CD4-positive, alpha-beta T cell (primary cell): ENCODE data around the gene CELF4. TPM values are rescaled to one million over a fixed set of nuclear protein-coding genes. Genes with fewer than 3 reads are reported as not detected.

Experiments
- ATAC-seq: fragments of 200-7000 bp; cut with Tn5 transposase; one replicate; pipeline ENCODE4 v1.10.0; 2022; ENCODE audit warnings: mild to moderate bottlenecking; ENCODE audit not compliant: poor library complexity
- CTCF ChIA-PET: fragments of 350-600 bp; sonication (Branson Sonifier 250); formaldehyde crosslinking; loops from one replicate; lab custom pipeline; 2021; ENCODE audit warnings: antibody characterized with exemption, inconsistent platforms; lab: Charles Lee
- POLR2A ChIA-PET: fragments of 350-600 bp; sonication (Branson Sonifier 250); formaldehyde crosslinking; loops from one replicate; lab custom pipeline; 2021; ENCODE audit warnings: antibody characterized with exemption, inconsistent platforms; lab: Charles Lee
- DNase-seq, 14 experiments: peaks; one replicate each; pipeline ENCODE4 v3.0.0-alpha.2; 2013 to 2020; ENCODE audit warnings: mixed read lengths in 2 of 14
- H3K27ac ChIP-seq, 2 donors: one replicate each; pipeline versions ENCODE4 v1.5.1 to v1.7.0; 2013; ENCODE audit warnings: low read length in 2 of 2, low read depth in 1 of 2, mild to moderate bottlenecking in 1 of 2
- H3K27me3 ChIP-seq, 2 experiments: 1 replicate in 1 of 2; 2 replicates in 1 of 2; pipeline versions ENCODE4 v1.6.1 to v1.7.0; 2013; ENCODE audit warnings: low read length in 2 of 2, control low read depth in 1 of 2, mild to moderate bottlenecking in 1 of 2, moderate library complexity in 1 of 2; ENCODE audit not compliant: insufficient read depth in 2 of 2, control insufficient read depth in 1 of 2
- H3K36me3 ChIP-seq: one replicate; pipeline ENCODE4 v1.6.1; 2013; ENCODE audit warnings: low read length, control low read depth; ENCODE audit not compliant: insufficient read depth
- H3K4me1 ChIP-seq: one replicate; pipeline ENCODE4 v1.6.1; 2013; ENCODE audit warnings: low read length, control low read depth; ENCODE audit not compliant: insufficient read depth
- H3K4me3 ChIP-seq: one replicate; pipeline ENCODE4 v1.5.1; 2013; ENCODE audit warnings: mild to moderate bottlenecking, low read length, moderate library complexity
- H3K9me3 ChIP-seq, 2 experiments: 1 replicate in 1 of 2; 2 replicates in 1 of 2; pipeline versions ENCODE4 v1.6.1 to v1.7.0; 2013; ENCODE audit warnings: low read length in 2 of 2, mild to moderate bottlenecking in 2 of 2, control low read depth in 1 of 2, moderate library complexity in 1 of 2; ENCODE audit not compliant: control insufficient read depth in 1 of 2, insufficient read depth in 1 of 2
- H3K27ac Mint-ChIP-seq: one replicate; pipeline ENCODE4 v1.8.0; 2020; ENCODE audit warnings: mixed read lengths
- H3K27me3 Mint-ChIP-seq: one replicate; pipeline ENCODE4 v1.8.0; 2021; ENCODE audit warnings: mixed read lengths
- H3K36me3 Mint-ChIP-seq: one replicate; pipeline ENCODE4 v1.8.0; 2021; ENCODE audit warnings: low read depth, mixed read lengths
- H3K4me1 Mint-ChIP-seq: one replicate; pipeline ENCODE4 v1.8.0; 2021; ENCODE audit warnings: low read depth, mixed read lengths
- H3K4me3 Mint-ChIP-seq: one replicate; pipeline ENCODE4 v1.8.0; 2020; ENCODE audit warnings: mild to moderate bottlenecking, mixed read lengths
- H3K9me3 Mint-ChIP-seq: one replicate; pipeline ENCODE4 v1.8.0; 2020; ENCODE audit warnings: mixed read lengths
- CTCF ChIP-seq: fragments of 200-600 bp; IDR thresholded peaks from one replicate; pipeline ENCODE4 v1.8.0; 2022; ENCODE audit warnings: antibody characterized with exemption, mild to moderate bottlenecking
- intact Hi-C, 2 experiments: fragments of 100-400 bp; cut with DNase I in 1 of 2; cut with micrococcal nuclease in 1 of 2; formaldehyde crosslinking; loops; one replicate each; pipeline versions ENCODE4 v1.15.1 to v1.9.0; 2023 to 2025; cut with DNase I, micrococcal nuclease
- total RNA-seq, 174 experiments: library from RNA in 2 of 174; stranded (reverse) in 2 of 174; gene quantifications; one replicate each; pipeline ENCODE4 v1.2.3 and lab custom pipeline; 2021 to 2026

Gene CELF4
- total RNA-seq, 2 experiments from 2014 or later: not detected

GRCh38 chr18:37293359-37293758, 272.2 kb downstream of the CELF4 start:
- Mint-ChIP-seq H3K27me3 (no peaks in the 10 kb centered on the region), H3K9me3 (no peaks in the 10 kb centered on the region), H3K36me3 (no peaks in the 10 kb centered on the region), H3K4me1 (no peaks in the 10 kb centered on the region), H3K27ac (no peak overlapping the region), H3K4me3 (no peak overlapping the region)
- no peak overlapping the region for H3K4me3 ChIP-seq
- H3K4me1 ChIP-seq: no peaks in the 10 kb centered on the region
- ChIA-PET CTCF (no interaction called here), POLR2A (no interaction called here)
- no peaks in the 10 kb centered on the region for H3K36me3 ChIP-seq
- intact Hi-C loops: no loop called here
- ATAC-seq (no peak), DNase-seq (no peak)
- H3K9me3 ChIP-seq: peaks cover 0 to 4% of the 10 kb centered on the region in 2 experiments
- H3K27ac ChIP-seq: no peak overlapping the region
- H3K27me3 ChIP-seq: no peaks in the 10 kb centered on the region
- TF ChIP-seq CTCF: no peak

DNA sequence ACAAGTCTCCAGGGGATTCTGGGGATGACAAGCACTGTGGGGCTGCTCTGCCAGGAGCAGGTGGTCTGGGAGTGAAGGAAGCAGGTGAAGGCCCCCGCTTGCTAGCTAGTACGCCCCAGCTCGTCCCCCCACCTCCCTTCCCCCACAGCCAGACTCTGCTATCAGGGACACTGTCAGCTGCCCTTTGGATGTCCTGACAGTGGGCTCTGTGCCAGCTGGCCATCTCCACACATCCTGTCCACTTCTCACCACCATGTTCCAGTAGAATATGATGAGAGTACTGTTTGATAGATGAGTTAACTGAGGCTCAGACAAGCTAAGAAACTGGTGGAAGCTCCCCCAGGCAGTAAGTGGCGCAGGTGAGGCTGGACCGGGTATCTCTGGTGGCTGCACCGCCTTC, 276.2 kb downstream of the CELF4 start:
- ATAC-seq: no peak
- intact Hi-C loops: no loop called here

GRCh38 chr18:37287601-37288000, 278.0 kb downstream of the CELF4 start:
- no peak for DNase-seq
- no peaks in the 10 kb centered on the region for H3K27me3 ChIP-seq
- H3K4me1 Mint-ChIP-seq: no peaks in the 10 kb centered on the region
- TF ChIP-seq CTCF: no peak
- ChIA-PET POLR2A (no interaction called here), CTCF (no interaction called here)
- intact Hi-C loops: no loop called here
- peaks cover 0 to 13% of the 10 kb centered on the region in 2 experiments for H3K9me3 ChIP-seq
- H3K27ac Mint-ChIP-seq: no peak overlapping the region
- H3K36me3 ChIP-seq: no peaks in the 10 kb centered on the region
- H3K4me3 Mint-ChIP-seq: no peak overlapping the region
- H3K4me3 ChIP-seq: no peak overlapping the region
- no peak for ATAC-seq
- H3K4me1 ChIP-seq: no peaks in the 10 kb centered on the region
- H3K27ac ChIP-seq: no peak overlapping the region
- no peaks in the 10 kb centered on the region for H3K36me3 Mint-ChIP-seq
- no peaks in the 10 kb centered on the region for H3K9me3 Mint-ChIP-seq
- H3K27me3 Mint-ChIP-seq: no peaks in the 10 kb centered on the region

More for the DNA sequence above, 276.2 kb downstream of the CELF4 start:
- Mint-ChIP-seq H3K27me3 (no peaks in the 10 kb centered on the region), H3K4me3 (no peak overlapping the region), H3K27ac (no peak overlapping the region), H3K4me1 (no peaks in the 10 kb centered on the region), H3K36me3 (no peaks in the 10 kb centered on the region), H3K9me3 (no peaks in the 10 kb centered on the region)
- no peaks in the 10 kb centered on the region for H3K4me1 ChIP-seq
- no peak for DNase-seq
- POLR2A ChIA-PET: no interaction called here
- H3K36me3 ChIP-seq: no peaks in the 10 kb centered on the region
- peaks cover 0 to 13% of the 10 kb centered on the region in 2 experiments for H3K9me3 ChIP-seq
- TF ChIP-seq CTCF: no peak
- H3K27me3 ChIP-seq: no peaks in the 10 kb centered on the region
- CTCF ChIA-PET: no interaction called here
- no peak overlapping the region for H3K27ac ChIP-seq
- H3K4me3 ChIP-seq: no peak overlapping the region
